ENCODE data around the gene GRID2. TPM values are rescaled to one million over a fixed set of nuclear protein-coding genes. Genes with fewer than 3 reads are reported as not detected.
"Not testable (repeated sequence)": the region's sequence is repeated elsewhere in the genome, so short reads cannot be mapped to it uniquely, and the experiment has no call there.

The GRID2 gene
- polyA plus RNA-seq, 2 donors, result 0.02 TPM; not detected in 1

DNA sequence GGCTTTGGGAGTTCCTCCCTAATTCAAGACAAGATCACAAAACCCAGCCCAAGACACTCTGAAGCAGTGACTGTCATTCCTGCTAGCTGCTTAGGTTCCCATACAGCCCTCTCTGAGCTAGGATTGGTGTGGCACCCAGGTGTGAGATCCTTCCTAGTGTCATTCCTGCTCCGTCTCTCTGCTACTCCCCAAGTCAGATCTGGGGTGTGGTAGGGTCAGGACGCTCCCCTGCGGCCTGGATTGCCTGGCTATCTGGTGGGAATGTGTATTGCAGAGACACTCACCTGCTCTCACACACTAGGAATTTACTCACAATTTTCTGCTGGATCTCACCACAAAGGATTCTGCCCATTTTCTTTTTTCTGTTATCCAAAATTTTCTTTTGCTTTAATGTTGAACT is 964.0 kb downstream of the GRID2 start:
- no peak overlapping the region for H3K4me3 ChIP-seq (ENCODE audit: low read depth in 1 of 2, low read length in 2 of 2)
- no peaks in the 10 kb centered on the region for H3K9me3 ChIP-seq (ENCODE audit: control insufficient read depth in 2 of 2, insufficient read depth in 1 of 2, low read depth in 1 of 2, low read length in 1 of 2)
- no peaks in the 10 kb centered on the region for H3K27me3 ChIP-seq (ENCODE audit: control insufficient read depth in 1 of 2, insufficient read depth in 2 of 2, low read length in 2 of 2)
- 91 to 92% methylated on average over 3 of the region's 3 CpGs for WGBS, 2 donors
- no peak overlapping the region for H3K27ac ChIP-seq (ENCODE audit: low read depth in 2 of 2, low read length in 1 of 2)
- no peaks in the 10 kb centered on the region for H3K36me3 ChIP-seq (ENCODE audit: control insufficient read depth in 2 of 2, insufficient read depth in 2 of 2, low read length in 1 of 2)
- no peaks in the 10 kb centered on the region for H3K4me1 ChIP-seq (ENCODE audit: control insufficient read depth in 2 of 2, insufficient read depth in 2 of 2, low read length in 1 of 2)

DNA sequence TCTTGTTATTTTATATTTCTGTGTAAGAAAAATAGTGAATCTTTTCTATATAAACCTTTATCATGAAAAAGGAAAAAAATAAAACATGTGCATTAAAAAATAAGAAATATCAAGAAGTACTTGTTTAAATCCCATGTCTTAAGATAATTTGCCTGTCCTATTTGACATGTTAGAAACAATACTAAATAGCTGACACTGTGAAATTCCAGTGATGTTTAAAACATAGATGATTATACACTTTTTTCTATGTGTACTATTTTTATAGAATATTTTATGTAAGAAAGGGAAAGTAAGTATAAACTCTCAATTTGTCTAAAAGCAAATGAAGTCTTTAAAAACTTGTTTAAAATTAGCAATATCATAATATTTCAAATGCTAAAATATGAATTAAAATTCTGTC is 981.6 kb downstream of the GRID2 start:
- Histone ChIP-seq H3K27ac (ENCODE audit: low read depth in 2 of 2, low read length in 1 of 2) (no peak overlapping the region), H3K9me3 (ENCODE audit: control insufficient read depth in 2 of 2, insufficient read depth in 1 of 2, low read depth in 1 of 2, low read length in 1 of 2) (no peaks in the 10 kb centered on the region), H3K36me3 (ENCODE audit: control insufficient read depth in 2 of 2, insufficient read depth in 2 of 2, low read length in 1 of 2) (no peaks in the 10 kb centered on the region), H3K4me1 (ENCODE audit: control insufficient read depth in 2 of 2, insufficient read depth in 2 of 2, low read length in 1 of 2) (no peaks in the 10 kb centered on the region), H3K27me3 (ENCODE audit: control insufficient read depth in 1 of 2, insufficient read depth in 2 of 2, low read length in 2 of 2) (no peaks in the 10 kb centered on the region), H3K4me3 (ENCODE audit: low read depth in 1 of 2, low read length in 2 of 2) (no peak overlapping the region)

DNA sequence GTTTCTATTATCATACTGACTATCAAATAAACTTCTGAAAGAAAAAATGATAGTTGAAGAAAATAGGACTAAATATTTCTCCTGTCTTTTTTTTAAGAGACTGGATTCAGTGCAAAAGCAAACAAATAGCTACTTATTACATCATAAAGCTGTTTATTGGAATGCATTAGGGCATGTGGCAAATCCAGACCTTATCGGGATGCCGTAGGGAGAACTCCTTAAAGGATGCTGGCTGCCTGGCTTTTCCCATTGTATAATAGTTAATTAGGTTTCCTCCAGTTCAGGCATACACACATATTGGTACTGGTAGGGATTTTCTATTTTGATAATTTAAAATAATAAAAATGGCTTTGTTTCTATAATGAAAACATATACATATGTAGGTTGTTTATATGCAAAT is 985.5 kb downstream of the GRID2 start:
- Histone ChIP-seq H3K36me3 (ENCODE audit: control insufficient read depth in 2 of 2, insufficient read depth in 2 of 2, low read length in 1 of 2) (no peaks in the 10 kb centered on the region), H3K27ac (ENCODE audit: low read depth in 2 of 2, low read length in 1 of 2) (no peak overlapping the region), H3K4me3 (ENCODE audit: low read depth in 1 of 2, low read length in 2 of 2) (no peak overlapping the region), H3K4me1 (ENCODE audit: control insufficient read depth in 2 of 2, insufficient read depth in 2 of 2, low read length in 1 of 2) (no peaks in the 10 kb centered on the region), H3K27me3 (ENCODE audit: control insufficient read depth in 1 of 2, insufficient read depth in 2 of 2, low read length in 2 of 2) (no peaks in the 10 kb centered on the region), H3K9me3 (ENCODE audit: control insufficient read depth in 2 of 2, insufficient read depth in 1 of 2, low read depth in 1 of 2, low read length in 1 of 2) (no peaks in the 10 kb centered on the region)
- 82 to 90% methylated on average over 2 of the region's 2 CpGs for WGBS, 2 donors

DNA sequence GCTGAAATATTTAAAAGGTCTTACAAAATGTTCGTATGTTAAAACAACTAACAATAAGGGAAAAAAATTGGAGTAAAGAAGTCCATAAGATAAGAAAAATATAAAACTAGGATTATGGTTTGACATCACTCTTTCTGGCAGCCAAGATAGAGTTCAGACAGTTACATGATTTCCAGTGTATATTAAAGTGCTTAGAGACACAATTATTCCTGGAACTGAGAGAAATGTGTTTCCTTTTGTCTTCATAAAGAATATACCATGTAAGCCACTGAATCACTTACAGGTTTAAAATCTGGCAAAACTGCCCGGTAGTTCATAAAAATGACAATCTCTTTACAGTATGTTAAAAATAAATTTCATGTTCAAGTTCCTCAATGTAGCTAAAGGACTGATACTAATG is 986.1 kb downstream of the GRID2 start:
- no peaks in the 10 kb centered on the region for H3K36me3 ChIP-seq (ENCODE audit: control insufficient read depth in 2 of 2, insufficient read depth in 2 of 2, low read length in 1 of 2)
- no peak overlapping the region for H3K27ac ChIP-seq (ENCODE audit: low read depth in 2 of 2, low read length in 1 of 2)
- H3K9me3 ChIP-seq (ENCODE audit: control insufficient read depth in 2 of 2, insufficient read depth in 1 of 2, low read depth in 1 of 2, low read length in 1 of 2), result no peaks in the 10 kb centered on the region
- H3K4me3 ChIP-seq (ENCODE audit: low read depth in 1 of 2, low read length in 2 of 2), result no peak overlapping the region
- WGBS, 2 donors, result 66 to 74% methylated on average over 2 of the region's 2 CpGs
- no peaks in the 10 kb centered on the region for H3K27me3 ChIP-seq (ENCODE audit: control insufficient read depth in 1 of 2, insufficient read depth in 2 of 2, low read length in 2 of 2)
- no peaks in the 10 kb centered on the region for H3K4me1 ChIP-seq (ENCODE audit: control insufficient read depth in 2 of 2, insufficient read depth in 2 of 2, low read length in 1 of 2)

DNA sequence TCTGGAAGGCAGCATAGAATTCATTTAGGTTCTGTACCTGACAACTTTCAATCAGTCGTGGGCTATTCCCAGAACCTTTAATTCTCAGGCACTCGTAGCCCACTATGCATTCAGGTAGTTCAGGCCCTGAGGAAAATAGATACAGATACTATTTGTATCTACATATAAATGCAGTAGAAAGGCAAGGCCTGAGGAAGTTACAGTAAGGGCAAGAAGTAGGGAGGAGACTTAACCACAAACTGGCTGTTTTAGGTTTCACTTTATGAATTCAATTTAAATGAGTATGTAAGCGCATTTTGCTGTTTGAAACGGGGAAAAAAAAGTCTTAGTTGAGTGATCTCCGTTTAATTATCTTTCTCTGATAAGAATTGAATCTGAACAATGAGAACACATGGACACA is 995.4 kb downstream of the GRID2 start:
- Histone ChIP-seq H3K4me3 (ENCODE audit: low read depth in 1 of 2, low read length in 2 of 2) (no peak overlapping the region), H3K27ac (ENCODE audit: low read depth in 2 of 2, low read length in 1 of 2) (no peak overlapping the region), H3K27me3 (ENCODE audit: control insufficient read depth in 1 of 2, insufficient read depth in 2 of 2, low read length in 2 of 2) (no peaks in the 10 kb centered on the region), H3K4me1 (ENCODE audit: control insufficient read depth in 2 of 2, insufficient read depth in 2 of 2, low read length in 1 of 2) (no peaks in the 10 kb centered on the region), H3K36me3 (ENCODE audit: control insufficient read depth in 2 of 2, insufficient read depth in 2 of 2, low read length in 1 of 2) (no peaks in the 10 kb centered on the region), H3K9me3 (ENCODE audit: control insufficient read depth in 2 of 2, insufficient read depth in 1 of 2, low read depth in 1 of 2, low read length in 1 of 2) (no peaks in the 10 kb centered on the region)
- WGBS, 2 donors, result 63 to 78% methylated on average over 5 of the region's 5 CpGs

DNA sequence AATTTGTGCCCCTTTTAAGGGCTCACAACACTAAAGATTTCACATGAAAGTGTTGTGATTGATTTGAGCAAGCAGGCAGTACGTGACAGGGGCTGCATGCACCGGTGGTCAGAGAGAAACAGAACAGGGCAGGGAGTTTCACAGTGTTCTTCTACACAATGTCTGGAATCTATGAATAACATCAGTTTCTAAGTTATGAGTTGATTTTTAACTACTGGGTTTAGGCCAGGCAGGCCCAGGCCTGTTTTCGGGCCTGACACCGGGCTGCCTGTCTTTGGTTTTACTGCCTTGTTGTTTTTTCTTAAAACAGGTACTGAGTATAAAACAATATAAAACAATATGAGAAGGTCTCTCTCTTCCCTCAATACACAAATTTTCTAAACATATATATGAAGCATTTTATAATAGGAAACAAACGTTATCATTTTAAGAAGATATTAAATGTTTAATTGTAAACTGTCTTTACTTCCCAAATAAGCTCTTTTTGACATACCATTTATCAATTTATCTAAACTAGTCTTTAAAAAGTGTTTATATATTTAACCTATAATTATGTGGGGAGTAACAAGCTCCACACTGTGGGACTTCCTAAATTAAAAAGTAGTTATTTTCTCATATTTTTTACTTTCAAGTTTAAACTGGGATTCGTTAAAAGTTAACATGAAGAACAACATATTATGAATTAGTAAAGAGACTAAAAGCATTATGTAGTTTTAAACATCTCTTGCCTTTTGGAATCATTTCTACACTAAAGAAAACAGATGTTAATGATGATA is 997.2 kb downstream of the GRID2 start:
- WGBS, 2 donors, result 41 to 60% methylated on average over 6 of the region's 6 CpGs

DNA sequence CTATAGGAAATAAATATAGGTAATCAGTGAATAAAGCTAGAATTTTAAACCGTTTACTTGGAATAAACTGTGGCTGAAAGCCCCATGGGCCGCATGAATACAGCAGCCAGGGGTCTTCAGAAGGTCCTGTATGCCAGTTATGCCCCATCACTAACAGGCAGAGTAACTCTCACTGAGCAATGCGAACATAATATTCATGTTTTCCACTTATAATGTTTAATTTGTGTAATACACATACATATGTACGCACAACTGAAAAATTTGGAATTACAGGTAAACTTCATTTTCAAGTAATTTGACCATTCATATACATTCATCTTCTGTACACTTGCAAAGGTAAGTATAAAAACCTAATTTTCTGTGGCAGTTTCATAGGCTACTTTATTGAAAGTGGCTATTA is 998.5 kb downstream of the GRID2 start:
- H3K4me1 ChIP-seq (ENCODE audit: control insufficient read depth in 2 of 2, insufficient read depth in 2 of 2, low read length in 1 of 2), result no peaks in the 10 kb centered on the region
- 94 to 96% methylated on average over 4 of the region's 4 CpGs for WGBS, 2 donors
- H3K27me3 ChIP-seq (ENCODE audit: control insufficient read depth in 1 of 2, insufficient read depth in 2 of 2, low read length in 2 of 2), result no peaks in the 10 kb centered on the region
- no peak overlapping the region for H3K4me3 ChIP-seq (ENCODE audit: low read depth in 1 of 2, low read length in 2 of 2)
- H3K27ac ChIP-seq (ENCODE audit: low read depth in 2 of 2, low read length in 1 of 2), result no peak overlapping the region
- no peaks in the 10 kb centered on the region for H3K36me3 ChIP-seq (ENCODE audit: control insufficient read depth in 2 of 2, insufficient read depth in 2 of 2, low read length in 1 of 2)
- no peaks in the 10 kb centered on the region for H3K9me3 ChIP-seq (ENCODE audit: control insufficient read depth in 2 of 2, insufficient read depth in 1 of 2, low read depth in 1 of 2, low read length in 1 of 2)

More for the DNA sequence above, 997.2 kb downstream of the GRID2 start:
- not testable (repeated sequence) for H3K4me3 ChIP-seq (ENCODE audit: low read depth in 1 of 2, low read length in 2 of 2); H3K9me3 ChIP-seq (ENCODE audit: control insufficient read depth in 2 of 2, insufficient read depth in 1 of 2, low read depth in 1 of 2, low read length in 1 of 2); H3K4me1 ChIP-seq (ENCODE audit: control insufficient read depth in 2 of 2, insufficient read depth in 2 of 2, low read length in 1 of 2); H3K36me3 ChIP-seq (ENCODE audit: control insufficient read depth in 2 of 2, insufficient read depth in 2 of 2, low read length in 1 of 2); H3K27ac ChIP-seq (ENCODE audit: low read depth in 2 of 2, low read length in 1 of 2); H3K27me3 ChIP-seq (ENCODE audit: control insufficient read depth in 1 of 2, insufficient read depth in 2 of 2, low read length in 2 of 2)

DNA sequence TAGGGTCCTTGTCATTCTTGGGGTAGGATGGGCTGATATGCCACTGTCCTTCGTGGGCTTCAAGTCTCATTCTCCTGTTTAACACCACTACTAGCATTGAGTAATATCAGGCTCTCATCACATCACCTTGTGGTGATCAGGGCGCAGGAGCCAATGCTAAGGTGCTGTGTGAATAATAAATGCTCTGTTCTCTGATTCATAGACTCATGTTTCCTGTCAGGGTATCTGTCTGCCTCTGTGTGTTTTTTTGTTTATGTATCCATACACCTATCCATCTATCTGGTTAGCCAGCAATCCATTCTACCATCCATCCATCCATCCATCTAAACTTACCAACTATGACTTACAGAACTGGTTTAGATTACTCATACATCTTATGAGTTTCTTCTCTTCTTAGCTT is 999.7 kb downstream of the GRID2 start:
- no peaks in the 10 kb centered on the region for H3K9me3 ChIP-seq (ENCODE audit: control insufficient read depth in 2 of 2, insufficient read depth in 1 of 2, low read depth in 1 of 2, low read length in 1 of 2)
- H3K36me3 ChIP-seq (ENCODE audit: control insufficient read depth in 2 of 2, insufficient read depth in 2 of 2, low read length in 1 of 2), result no peaks in the 10 kb centered on the region
- H3K27ac ChIP-seq (ENCODE audit: low read depth in 2 of 2, low read length in 1 of 2), result no peak overlapping the region
- H3K27me3 ChIP-seq (ENCODE audit: control insufficient read depth in 1 of 2, insufficient read depth in 2 of 2, low read length in 2 of 2), result no peaks in the 10 kb centered on the region
- no peaks in the 10 kb centered on the region for H3K4me1 ChIP-seq (ENCODE audit: control insufficient read depth in 2 of 2, insufficient read depth in 2 of 2, low read length in 1 of 2)
- 82 to 87% methylated on average over 2 of the region's 2 CpGs for WGBS, 2 donors
- no peak overlapping the region for H3K4me3 ChIP-seq (ENCODE audit: low read depth in 1 of 2, low read length in 2 of 2)

DNA sequence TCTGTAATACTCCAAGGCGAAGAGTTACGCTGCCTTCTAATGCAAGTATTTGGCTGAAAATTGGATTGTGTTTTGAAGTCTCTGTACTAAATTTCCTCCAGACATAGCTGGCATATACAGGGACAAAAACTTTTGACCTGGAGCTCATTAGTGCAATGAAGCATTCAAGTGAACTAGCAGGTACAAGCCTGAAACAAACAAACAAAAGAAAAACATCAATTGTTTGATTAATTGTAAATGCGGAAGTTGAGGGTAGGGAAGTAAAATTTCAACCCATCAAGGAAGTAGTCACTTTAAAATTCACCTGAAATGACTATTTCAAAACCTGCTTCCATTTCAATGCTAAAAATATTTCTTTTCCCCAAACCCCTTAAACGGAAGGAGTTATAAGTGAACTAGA is 1008.5 kb downstream of the GRID2 start:
- Histone ChIP-seq H3K27ac (ENCODE audit: low read depth in 2 of 2, low read length in 1 of 2) (no peak overlapping the region), H3K36me3 (ENCODE audit: control insufficient read depth in 2 of 2, insufficient read depth in 2 of 2, low read length in 1 of 2) (no peaks in the 10 kb centered on the region), H3K27me3 (ENCODE audit: control insufficient read depth in 1 of 2, insufficient read depth in 2 of 2, low read length in 2 of 2) (no peaks in the 10 kb centered on the region), H3K4me3 (ENCODE audit: low read depth in 1 of 2, low read length in 2 of 2) (no peak overlapping the region), H3K9me3 (ENCODE audit: control insufficient read depth in 2 of 2, insufficient read depth in 1 of 2, low read depth in 1 of 2, low read length in 1 of 2) (no peaks in the 10 kb centered on the region), H3K4me1 (ENCODE audit: control insufficient read depth in 2 of 2, insufficient read depth in 2 of 2, low read length in 1 of 2) (no peaks in the 10 kb centered on the region)
- WGBS, 2 donors, result 64 to 69% methylated on average over 4 of the region's 4 CpGs

DNA sequence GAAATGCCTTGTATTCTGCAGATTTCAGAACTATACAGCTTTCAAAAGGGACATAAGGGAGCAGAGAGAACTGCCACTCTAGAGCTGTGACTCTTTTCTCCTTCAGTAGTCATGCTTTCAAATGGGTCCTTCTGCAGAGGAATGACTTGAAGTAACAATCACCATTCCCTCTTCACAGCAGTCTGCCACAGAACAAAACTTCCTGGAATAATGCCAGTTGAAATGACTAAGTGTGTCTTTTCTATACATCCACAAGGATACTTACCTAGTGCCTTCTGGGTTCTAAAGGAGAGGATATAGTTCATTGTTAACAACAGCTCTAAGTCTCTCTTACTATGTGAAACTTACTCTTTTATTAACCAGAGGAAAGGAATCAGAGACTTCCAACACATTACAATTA is 1009.4 kb downstream of the GRID2 start:
- Histone ChIP-seq H3K9me3 (ENCODE audit: control insufficient read depth in 2 of 2, insufficient read depth in 1 of 2, low read depth in 1 of 2, low read length in 1 of 2) (no peaks in the 10 kb centered on the region), H3K27me3 (ENCODE audit: control insufficient read depth in 1 of 2, insufficient read depth in 2 of 2, low read length in 2 of 2) (no peaks in the 10 kb centered on the region), H3K4me3 (ENCODE audit: low read depth in 1 of 2, low read length in 2 of 2) (no peak overlapping the region), H3K36me3 (ENCODE audit: control insufficient read depth in 2 of 2, insufficient read depth in 2 of 2, low read length in 1 of 2) (no peaks in the 10 kb centered on the region), H3K4me1 (ENCODE audit: control insufficient read depth in 2 of 2, insufficient read depth in 2 of 2, low read length in 1 of 2) (no peaks in the 10 kb centered on the region), H3K27ac (ENCODE audit: low read depth in 2 of 2, low read length in 1 of 2) (no peak overlapping the region)
